GM12892 (cell line): Measurements from ENCODE around the gene BANK1.

Experiments
- DNase-seq: peaks from one replicate; pipeline ENCODE4 v3.0.0; 2011; ENCODE audit not compliant: insufficient read length
- FAIRE-seq: peaks from 2 replicates; lab custom pipeline; 2011; peaks lifted over from hg19 to GRCh38; lab: Jason Lieb, UNC
- POLR2A ChIP-seq: IDR thresholded peaks from 2 replicates; pipeline ENCODE4 v1.6.1; 2011; ENCODE audit warnings: low read depth, low read length, control low read depth
- POLR2AphosphoS5 ChIP-seq: IDR thresholded peaks from 2 replicates; pipeline ENCODE4 v1.6.1; 2011; ENCODE audit warnings: low read depth, low read length, control low read depth
- TAF1 ChIP-seq: IDR thresholded peaks from 2 replicates; pipeline ENCODE4 v1.6.1; 2011; ENCODE audit warnings: low read depth, mild to moderate bottlenecking, control low read depth, low read length, borderline replicate concordance

BANK1 gene

GRCh38 chr4:101784957-101785356 lies 5.6 kb upstream of the BANK1 start:
- TF ChIP-seq POLR2A (no peak), TAF1 (no peak)
- no peak for FAIRE-seq
- no peak for DNase-seq

- peak; percentile 27 for FAIRE-seq
Observed at GRCh38 chr4:101785486-101785885, 5.0 kb upstream of the BANK1 start.

GRCh38 chr4:101787701-101788316 lies 2.7 kb upstream of the BANK1 start:
- TF ChIP-seq POLR2A (no peak), POLR2AphosphoS5 (no peak), TAF1 (no peak)
- DNase-seq (no peak), FAIRE-seq (peak; percentile 5)

More at GRCh38 chr4:101785486-101785885, 5.0 kb upstream of the BANK1 start:
- no peak for DNase-seq
- TF ChIP-seq POLR2AphosphoS5: no peak

GRCh38 chr4:101791182-101791558 lies 640 bp downstream of the BANK1 start:
- TF ChIP-seq POLR2A (no peak), TAF1 (no peak), POLR2AphosphoS5 (no peak)
- FAIRE-seq: peak; percentile 36
- DNase-seq: no peak

- TF ChIP-seq POLR2A (no peak), TAF1 (no peak), POLR2AphosphoS5 (no peak)
- DNase-seq: no peak
- peak; percentile 44 for FAIRE-seq
Observed at GRCh38 chr4:101792056-101792590, 1.6 kb downstream of the BANK1 start.

- TF ChIP-seq POLR2AphosphoS5 (no peak), TAF1 (no peak), POLR2A (no peak)
- no peak for DNase-seq
- FAIRE-seq: no peak
Observed at GRCh38 chr4:101793397-101793796, 2.9 kb downstream of the BANK1 start.

GRCh38 chr4:101794806-101795205 lies 4.3 kb downstream of the BANK1 start:
- DNase-seq (no peak), FAIRE-seq (no peak)
- TF ChIP-seq POLR2AphosphoS5 (no peak), POLR2A (no peak), TAF1 (no peak)

- TF ChIP-seq TAF1 (no peak), POLR2A (no peak), POLR2AphosphoS5 (no peak)
- FAIRE-seq: no peak
- no peak for DNase-seq
Observed at GRCh38 chr4:101795704-101796103, 5.2 kb downstream of the BANK1 start.

GRCh38 chr4:101801958-101802357 lies 11.4 kb downstream of the BANK1 start:
- no peak for TF ChIP-seq POLR2AphosphoS5
- no peak for TF ChIP-seq POLR2A
- no peak for TF ChIP-seq TAF1
- DNase-seq (no peak), FAIRE-seq (peak; percentile 70)

- peak; percentile 94 for FAIRE-seq
- no peak for DNase-seq
- no peak for TF ChIP-seq POLR2A
Observed at GRCh38 chr4:101806914-101807313, 16.4 kb downstream of the BANK1 start.

GRCh38 chr4:101807351-101807750 lies 16.8 kb downstream of the BANK1 start:
- FAIRE-seq (peak; percentile 60), DNase-seq (no peak)
- TF ChIP-seq TAF1: no peak
- no peak for TF ChIP-seq POLR2AphosphoS5

GRCh38 chr4:101813604-101814003 lies 23.1 kb downstream of the BANK1 start:
- TF ChIP-seq POLR2AphosphoS5 (no peak), TAF1 (no peak), POLR2A (no peak; the same call in 1 of the 2 replicates)
- no peak for DNase-seq
- peak; percentile 89 for FAIRE-seq

GRCh38 chr4:101818362-101818761 lies 27.8 kb downstream of the BANK1 start:
- TF ChIP-seq TAF1 (no peak), POLR2AphosphoS5 (no peak), POLR2A (no peak)
- DNase-seq (no peak), FAIRE-seq (no peak)
